ENCODE data around the gene SEL1L2. TPM values are rescaled to one million over a fixed set of nuclear protein-coding genes. Genes with fewer than 3 reads are reported as not detected.
"Not testable (repeated sequence)": the region's sequence is repeated elsewhere in the genome, so short reads cannot be mapped to it uniquely, and the experiment has no call there.

The SEL1L2 gene
- total and polyA plus RNA-seq, 7 donors, result 0.36 to 1.5 (median 0.80) TPM

DNA sequence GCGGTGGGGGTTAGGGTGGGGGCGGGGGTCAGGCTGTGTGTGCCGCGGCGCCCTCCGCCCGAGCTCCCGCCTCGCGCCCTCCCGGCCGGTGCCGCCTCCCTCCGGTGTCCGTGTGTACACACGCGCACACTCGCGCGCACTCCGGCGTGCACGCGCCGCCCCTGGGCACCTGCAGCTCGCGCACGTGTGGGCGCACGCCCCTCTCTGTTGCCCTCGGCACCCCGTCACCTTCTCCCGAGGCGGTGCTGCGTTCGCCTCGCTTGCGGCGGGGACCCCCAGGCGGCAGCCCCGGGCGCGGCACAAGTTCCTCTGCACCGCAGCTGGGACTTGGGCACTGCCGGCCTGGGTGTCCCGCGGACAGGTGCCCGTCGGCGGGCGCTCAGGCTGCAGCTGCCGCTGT lies 5.4 kb upstream of the SEL1L2 start:
- peak; percentile 32 to 64 for DNase-seq
- no peaks in the 10 kb centered on the region for H3K4me1 ChIP-seq
- H3K9me3 ChIP-seq, result peaks cover 9% of the 10 kb centered on the region
- ATAC-seq, result peak; percentile 61 to 76 (median 70)
- WGBS, 3 donors, result 1% methylated on average over 32 to 52 of the region's 52 CpGs
- peak overlapping the region; percentile 75 for H3K27ac ChIP-seq
- H3K36me3 ChIP-seq (ENCODE audit: insufficient read depth in 1 of 2, low read depth in 1 of 2), result no peaks in the 10 kb centered on the region
- H3K27me3 ChIP-seq (ENCODE audit: insufficient read depth in 3 of 3, low read length in 2 of 3), result no peaks in the 10 kb centered on the region
- intact Hi-C loops (cut with DNase I), result loop anchor here in 1 of 2 donors (5.0 kb wide), 1 partner anchor 174 kb away; no protein-coding TSS in a partner anchor
- TF ChIP-seq, protein P1, sequence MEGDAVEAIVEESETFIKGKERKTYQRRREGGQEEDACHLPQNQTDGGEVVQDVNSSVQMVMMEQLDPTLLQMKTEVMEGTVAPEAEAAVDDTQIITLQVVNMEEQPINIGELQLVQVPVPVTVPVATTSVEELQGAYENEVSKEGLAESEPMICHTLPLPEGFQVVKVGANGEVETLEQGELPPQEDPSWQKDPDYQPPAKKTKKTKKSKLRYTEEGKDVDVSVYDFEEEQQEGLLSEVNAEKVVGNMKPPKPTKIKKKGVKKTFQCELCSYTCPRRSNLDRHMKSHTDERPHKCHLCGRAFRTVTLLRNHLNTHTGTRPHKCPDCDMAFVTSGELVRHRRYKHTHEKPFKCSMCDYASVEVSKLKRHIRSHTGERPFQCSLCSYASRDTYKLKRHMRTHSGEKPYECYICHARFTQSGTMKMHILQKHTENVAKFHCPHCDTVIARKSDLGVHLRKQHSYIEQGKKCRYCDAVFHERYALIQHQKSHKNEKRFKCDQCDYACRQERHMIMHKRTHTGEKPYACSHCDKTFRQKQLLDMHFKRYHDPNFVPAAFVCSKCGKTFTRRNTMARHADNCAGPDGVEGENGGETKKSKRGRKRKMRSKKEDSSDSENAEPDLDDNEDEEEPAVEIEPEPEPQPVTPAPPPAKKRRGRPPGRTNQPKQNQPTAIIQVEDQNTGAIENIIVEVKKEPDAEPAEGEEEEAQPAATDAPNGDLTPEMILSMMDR (IDR thresholded peaks at IDR 0.05), result peak; percentile 7
- H3K4me3 ChIP-seq, result peak overlapping the region; percentile 84

DNA sequence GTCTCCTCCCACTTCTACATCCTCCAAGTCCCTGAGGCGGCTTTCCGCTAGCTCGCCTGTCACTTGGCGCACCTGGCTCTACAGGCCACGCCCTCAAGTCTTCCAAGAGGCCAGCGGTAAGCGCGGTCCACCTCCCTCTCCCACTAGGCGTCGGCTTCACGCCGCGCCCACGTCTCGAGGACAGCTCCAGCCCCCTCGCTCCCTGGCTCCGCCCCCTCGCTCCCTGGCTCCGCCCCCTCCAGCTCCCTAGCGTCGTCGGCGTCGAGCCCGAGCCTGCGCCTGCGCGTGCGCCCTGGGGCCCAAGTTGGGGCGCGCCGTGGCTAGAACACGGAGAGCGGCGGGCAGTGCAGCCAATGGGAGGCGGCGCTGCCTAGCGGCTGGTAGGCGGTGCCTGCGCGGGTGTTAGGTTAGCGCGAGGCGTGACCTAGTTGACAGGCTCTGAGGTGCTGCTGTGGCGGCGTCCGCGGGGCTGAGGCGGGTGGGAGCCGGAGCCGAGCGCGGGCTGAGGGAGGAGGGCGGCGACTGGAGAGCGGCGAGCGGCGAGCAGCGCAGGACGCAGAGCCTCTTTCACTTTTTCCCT lies 4.8 kb upstream of the SEL1L2 start, which contains the start of gene MACROD2:
Gene MACROD2 (plus strand): TSS at position 431 of the 580 bp plus-strand sequence.
- TF ChIP-seq, protein P1 (IDR thresholded peaks at IDR 0.05), result no peak
- Histone ChIP-seq H3K4me3 (peak within 1 kb of the TSS; percentile 84), H3K27ac (peak within 1 kb of the TSS; percentile 75), H3K36me3 (ENCODE audit: insufficient read depth in 1 of 2, low read depth in 1 of 2) (no peaks in the 10 kb centered on the region), H3K9me3 (peaks cover 9% of the 10 kb centered on the region), H3K27me3 (ENCODE audit: insufficient read depth in 3 of 3, low read length in 2 of 3) (no peaks in the 10 kb centered on the region), H3K4me1 (no peaks in the 10 kb centered on the region)
- 1 to 4% (median 3%) methylated on average over 44 to 61 of the region's 61 CpGs for WGBS, 3 donors
- DNase-seq (peak; percentile 90 to 95), ATAC-seq (peak; percentile 98 to 99 (median 98))
- intact Hi-C loops (cut with DNase I), result loop anchor here in 1 of 2 donors (5.0 kb wide), 1 partner anchor 173 kb away; no protein-coding TSS in a partner anchor

DNA sequence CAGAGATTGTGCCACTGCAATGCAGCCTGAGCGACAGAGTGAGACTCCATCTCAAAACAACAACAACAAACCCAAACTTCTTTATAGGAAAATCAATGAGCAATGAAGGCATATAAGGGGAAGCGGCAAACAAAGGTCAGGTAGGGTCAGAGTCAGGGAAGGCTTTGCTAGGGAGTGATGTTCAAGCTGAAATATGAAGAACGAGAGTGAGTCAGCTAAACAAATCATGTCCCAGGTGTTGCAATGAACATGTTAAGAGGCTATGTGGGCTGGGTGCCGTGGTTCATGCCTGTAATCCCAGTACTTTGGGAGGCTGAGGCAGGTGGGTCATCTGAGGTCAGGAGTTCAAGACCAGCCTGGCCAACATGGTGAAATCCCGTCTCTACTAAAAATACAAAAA lies 1.5 kb upstream of the SEL1L2 start:
- DNase-seq; intact Hi-C loops (cut with DNase I); H3K27me3 ChIP-seq (ENCODE audit: insufficient read depth in 3 of 3, low read length in 2 of 3); H3K36me3 ChIP-seq (ENCODE audit: insufficient read depth in 1 of 2, low read depth in 1 of 2); H3K4me1 ChIP-seq; ATAC-seq; H3K4me3 ChIP-seq; H3K9me3 ChIP-seq; H3K27ac ChIP-seq: not testable (repeated sequence)
- WGBS, 3 donors, result 93 to 96% (median 93%) methylated on average over 5 of the region's 5 CpGs

DNA sequence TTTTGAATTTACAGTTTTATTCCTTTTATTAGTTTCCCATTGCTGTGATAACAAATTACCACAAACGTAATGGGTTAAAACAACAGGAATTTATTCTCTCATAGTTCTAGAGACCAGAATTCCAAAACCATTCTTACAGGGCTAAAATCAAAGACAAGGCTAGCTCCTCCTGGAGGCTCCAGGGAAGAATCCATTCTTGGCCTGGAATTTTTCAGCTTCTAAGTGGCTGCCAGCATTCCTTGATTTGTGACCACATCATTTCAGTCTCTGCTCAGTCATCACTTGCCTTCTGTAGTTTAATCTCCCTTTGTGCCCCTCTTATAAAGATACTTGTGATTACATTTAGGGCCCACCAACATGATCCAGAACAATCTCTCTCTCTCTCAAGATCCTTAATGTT lies 897 bp upstream of the SEL1L2 start:
- no peak overlapping the region for H3K4me3 ChIP-seq
- no peak overlapping the region for H3K27ac ChIP-seq
- H3K36me3 ChIP-seq (ENCODE audit: insufficient read depth in 1 of 2, low read depth in 1 of 2), result no peaks in the 10 kb centered on the region
- no peaks in the 10 kb centered on the region for H3K4me1 ChIP-seq
- TF ChIP-seq, protein P1 (IDR thresholded peaks at IDR 0.05), result no peak
- no peaks in the 10 kb centered on the region for H3K27me3 ChIP-seq (ENCODE audit: insufficient read depth in 3 of 3, low read length in 2 of 3)
- 83 to 95% (median 85%) methylated on average over 1 of the region's 1 CpG for WGBS, 3 donors
- DNase-seq (no peak), ATAC-seq (no peak)
- H3K9me3 ChIP-seq, result peaks cover 9% of the 10 kb centered on the region
- intact Hi-C loops (cut with DNase I), result no loop called here

DNA sequence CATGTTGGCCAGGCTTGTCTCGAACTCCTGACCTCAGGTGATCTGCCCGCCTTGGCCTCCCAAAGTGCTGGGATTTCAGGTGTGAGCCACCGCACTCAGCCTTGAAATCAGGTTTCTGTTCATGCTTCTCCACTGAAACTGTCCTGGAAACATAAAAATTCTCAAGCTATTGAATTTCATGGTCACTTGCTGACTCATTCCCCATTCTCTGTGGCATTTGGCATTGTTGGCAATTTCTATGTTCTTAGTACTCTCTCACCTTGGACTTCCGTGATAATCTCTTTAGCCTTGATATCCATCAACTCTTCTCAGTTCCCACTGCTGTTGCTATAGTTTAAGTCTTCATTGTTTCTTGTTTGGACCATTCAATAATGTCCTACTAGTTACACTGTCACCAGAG lies 6.2 kb downstream of the SEL1L2 start:
- H3K4me3 ChIP-seq, result no peak overlapping the region
- no peak for ATAC-seq
- no peak overlapping the region for H3K27ac ChIP-seq
- intact Hi-C loops (cut with DNase I), result no loop called here
- no peak for DNase-seq
- no peaks in the 10 kb centered on the region for H3K4me1 ChIP-seq
- no peaks in the 10 kb centered on the region for H3K36me3 ChIP-seq (ENCODE audit: insufficient read depth in 1 of 2, low read depth in 1 of 2)
- 69 to 76% (median 72%) methylated on average over 4 of the region's 4 CpGs for WGBS, 3 donors
- TF ChIP-seq, protein P1 (IDR thresholded peaks at IDR 0.05), result no peak
- H3K9me3 ChIP-seq, result no peaks in the 10 kb centered on the region
- no peaks in the 10 kb centered on the region for H3K27me3 ChIP-seq (ENCODE audit: insufficient read depth in 3 of 3, low read length in 2 of 3)

Measured in psoas muscle (tissue), 8 donors.